ENCODE data around the gene MB21D2. TPM values are rescaled to one million over a fixed set of nuclear protein-coding genes. Genes with fewer than 3 reads are reported as not detected.

Gene MB21D2
- total RNA-seq, 4 donors from 2014 or later: 3.6 to 7.5 (median 6.5) TPM

GRCh38 chr3:192953926-192954325 lies 36.3 kb upstream of the MB21D2 start:
- no peak for DNase-seq (ENCODE audit: low spot score in 2 of 2)
- Histone ChIP-seq H3K27me3 (no peaks in the 10 kb centered on the region), H3K9me3 (no peaks in the 10 kb centered on the region), H3K36me3 (no peaks in the 10 kb centered on the region), H3K27ac (no peak overlapping the region), H3K4me3 (no peak overlapping the region), H3K4me1 (no peaks in the 10 kb centered on the region)
- WGBS, 2 donors: 87 to 88% methylated on average over 5 of the region's 5 CpGs
- TF ChIP-seq CTCF (IDR thresholded peaks at IDR 0.05) (no peak), POLR2A (IDR thresholded peaks at IDR 0.05) (no peak), EP300 (IDR thresholded peaks at IDR 0.05) (no peak)

GRCh38 chr3:192947421-192947820 lies 29.8 kb upstream of the MB21D2 start:
- no peaks in the 10 kb centered on the region for H3K36me3 ChIP-seq
- H3K27me3 ChIP-seq: no peaks in the 10 kb centered on the region
- no peak for TF ChIP-seq EP300 (IDR thresholded peaks at IDR 0.05)
- TF ChIP-seq POLR2A (IDR thresholded peaks at IDR 0.05): no peak
- TF ChIP-seq CTCF (IDR thresholded peaks at IDR 0.05): no peak
- H3K4me3 ChIP-seq: no peak overlapping the region
- H3K27ac ChIP-seq: no peak overlapping the region
- WGBS, 2 donors: 85 to 91% methylated on average over 1 of the region's 1 CpG
- H3K9me3 ChIP-seq: no peaks in the 10 kb centered on the region
- no peak for DNase-seq (ENCODE audit: low spot score in 2 of 2)
- no peaks in the 10 kb centered on the region for H3K4me1 ChIP-seq

GRCh38 chr3:192943393-192943792 lies 25.7 kb upstream of the MB21D2 start:
- Histone ChIP-seq H3K4me3 (no peak overlapping the region), H3K27me3 (no peaks in the 10 kb centered on the region), H3K36me3 (no peaks in the 10 kb centered on the region), H3K9me3 (no peaks in the 10 kb centered on the region), H3K4me1 (no peaks in the 10 kb centered on the region), H3K27ac (no peak overlapping the region)
- TF ChIP-seq EP300 (IDR thresholded peaks at IDR 0.05): no peak
- TF ChIP-seq CTCF (IDR thresholded peaks at IDR 0.05): no peak
- no peak for TF ChIP-seq POLR2A (IDR thresholded peaks at IDR 0.05)
- DNase-seq (ENCODE audit: low spot score in 2 of 2): no peak
- 68 to 73% methylated on average over 2 of the region's 2 CpGs for WGBS, 2 donors

- Histone ChIP-seq H3K4me3 (no peak overlapping the region), H3K4me1 (no peaks in the 10 kb centered on the region), H3K9me3 (no peaks in the 10 kb centered on the region), H3K27ac (no peak overlapping the region), H3K36me3 (no peaks in the 10 kb centered on the region), H3K27me3 (no peaks in the 10 kb centered on the region)
- WGBS, 2 donors: 73 to 74% methylated on average over 2 of the region's 2 CpGs
- TF ChIP-seq POLR2A (IDR thresholded peaks at IDR 0.05) (no peak), CTCF (IDR thresholded peaks at IDR 0.05) (no peak), EP300 (IDR thresholded peaks at IDR 0.05) (no peak)
- DNase-seq (ENCODE audit: low spot score in 2 of 2): no peak
Observed at GRCh38 chr3:192942625-192943024, 25.0 kb upstream of the MB21D2 start.

GRCh38 chr3:192940129-192940528 lies 22.5 kb upstream of the MB21D2 start:
- H3K9me3 ChIP-seq: no peaks in the 10 kb centered on the region
- H3K27me3 ChIP-seq: no peaks in the 10 kb centered on the region
- WGBS, 2 donors: 51 to 56% methylated on average over 4 of the region's 4 CpGs
- no peak for DNase-seq (ENCODE audit: low spot score in 2 of 2)
- TF ChIP-seq POLR2A (IDR thresholded peaks at IDR 0.05) (no peak), CTCF (IDR thresholded peaks at IDR 0.05) (no peak), EP300 (IDR thresholded peaks at IDR 0.05) (no peak)
- no peak overlapping the region for H3K27ac ChIP-seq
- H3K4me1 ChIP-seq: no peaks in the 10 kb centered on the region
- no peaks in the 10 kb centered on the region for H3K36me3 ChIP-seq
- no peak overlapping the region for H3K4me3 ChIP-seq
